Measurements from ENCODE around the gene CCER1. TPM values are rescaled to one million over a fixed set of nuclear protein-coding genes. Genes with fewer than 3 reads are reported as not detected.

Gene CCER1
- total and polyA plus RNA-seq, 2 donors (not counting 1 experiment from before 2014, with no cell fraction given) = not detected

GRCh38 chr12:90991952-90992465 is 37.0 kb upstream of the CCER1 start:
- no peak overlapping the region for H3K9ac ChIP-seq (ENCODE audit: insufficient read depth, low read length)
- no peak overlapping the region for H3K27ac ChIP-seq (ENCODE audit: insufficient read depth, low read length)
- no peaks in the 10 kb centered on the region for H3K79me2 ChIP-seq (ENCODE audit: control insufficient read depth, insufficient read depth, low read length)
- H3K36me3 ChIP-seq (ENCODE audit: control insufficient read depth, insufficient read depth, low read length) = no peaks in the 10 kb centered on the region
- H3K4me1 ChIP-seq (ENCODE audit: control insufficient read depth, extremely low read depth, insufficient read depth, low read length) = no peaks in the 10 kb centered on the region
- H3K9me3 ChIP-seq (ENCODE audit: control insufficient read depth, insufficient read depth, low read depth, low read length) = no peaks in the 10 kb centered on the region
- H3K27me3 ChIP-seq (ENCODE audit: control insufficient read depth, insufficient read depth, low read length) = no peaks in the 10 kb centered on the region
- H3K4me3 ChIP-seq (replicated peaks in 1 of 4; ENCODE audit: control extremely low read depth in 1 of 4, insufficient read depth in 1 of 4, low read depth in 3 of 4, low read length in 4 of 4) = no peak overlapping the region
- no peak overlapping the region for H3K4me2 ChIP-seq (ENCODE audit: extremely low read depth, insufficient read depth, low read length)
- no peaks in the 10 kb centered on the region for H4K20me1 ChIP-seq (ENCODE audit: control insufficient read depth, extremely low read depth, insufficient read depth, low read length)
- DNase-seq (ENCODE audit: low read depth in 2 of 2) = no peak
- TF ChIP-seq CTCF (conservative IDR thresholded peaks at IDR 0.05 in 1 of 2, IDR thresholded peaks at IDR 0.05 in 1 of 2; ENCODE audit: low read depth in 1 of 2, low read length in 2 of 2) = no peak
- TF ChIP-seq EZH2 (IDR thresholded peaks at IDR 0.05; ENCODE audit: low read length, missing control alignments) = no peak
- no peak overlapping the region for H2AFZ ChIP-seq (ENCODE audit: low read length)

GRCh38 chr12:90990611-90991010 is 35.6 kb upstream of the CCER1 start:
- H3K9me3 ChIP-seq (ENCODE audit: control insufficient read depth, insufficient read depth, low read depth, low read length) = no peaks in the 10 kb centered on the region
- H3K4me1 ChIP-seq (ENCODE audit: control insufficient read depth, extremely low read depth, insufficient read depth, low read length) = no peaks in the 10 kb centered on the region
- no peak for DNase-seq (ENCODE audit: low read depth in 2 of 2)
- H3K4me3 ChIP-seq (replicated peaks in 1 of 4; ENCODE audit: control extremely low read depth in 1 of 4, insufficient read depth in 1 of 4, low read depth in 3 of 4, low read length in 4 of 4) = no peak overlapping the region
- H2AFZ ChIP-seq (ENCODE audit: low read length) = no peak overlapping the region
- H3K79me2 ChIP-seq (ENCODE audit: control insufficient read depth, insufficient read depth, low read length) = no peaks in the 10 kb centered on the region
- TF ChIP-seq EZH2 (IDR thresholded peaks at IDR 0.05; ENCODE audit: low read length, missing control alignments) (no peak), CTCF (conservative IDR thresholded peaks at IDR 0.05 in 1 of 2, IDR thresholded peaks at IDR 0.05 in 1 of 2; ENCODE audit: low read depth in 1 of 2, low read length in 2 of 2) (no peak)
- H4K20me1 ChIP-seq (ENCODE audit: control insufficient read depth, extremely low read depth, insufficient read depth, low read length) = no peaks in the 10 kb centered on the region
- no peak overlapping the region for H3K27ac ChIP-seq (ENCODE audit: insufficient read depth, low read length)
- no peak overlapping the region for H3K9ac ChIP-seq (ENCODE audit: insufficient read depth, low read length)
- no peaks in the 10 kb centered on the region for H3K27me3 ChIP-seq (ENCODE audit: control insufficient read depth, insufficient read depth, low read length)
- no peak overlapping the region for H3K4me2 ChIP-seq (ENCODE audit: extremely low read depth, insufficient read depth, low read length)
- no peaks in the 10 kb centered on the region for H3K36me3 ChIP-seq (ENCODE audit: control insufficient read depth, insufficient read depth, low read length)

GRCh38 chr12:90989686-90990111 is 34.7 kb upstream of the CCER1 start:
- Histone ChIP-seq H3K36me3 (ENCODE audit: control insufficient read depth, insufficient read depth, low read length) (no peaks in the 10 kb centered on the region), H3K9me3 (ENCODE audit: control insufficient read depth, insufficient read depth, low read depth, low read length) (no peaks in the 10 kb centered on the region), H3K27ac (ENCODE audit: insufficient read depth, low read length) (no peak overlapping the region), H3K4me1 (ENCODE audit: control insufficient read depth, extremely low read depth, insufficient read depth, low read length) (no peaks in the 10 kb centered on the region), H3K4me3 (replicated peaks in 1 of 4; ENCODE audit: control extremely low read depth in 1 of 4, insufficient read depth in 1 of 4, low read depth in 3 of 4, low read length in 4 of 4) (no peak overlapping the region), H3K9ac (ENCODE audit: insufficient read depth, low read length) (no peak overlapping the region), H2AFZ (ENCODE audit: low read length) (no peak overlapping the region), H3K27me3 (ENCODE audit: control insufficient read depth, insufficient read depth, low read length) (no peaks in the 10 kb centered on the region), H3K79me2 (ENCODE audit: control insufficient read depth, insufficient read depth, low read length) (no peaks in the 10 kb centered on the region), H4K20me1 (ENCODE audit: control insufficient read depth, extremely low read depth, insufficient read depth, low read length) (no peaks in the 10 kb centered on the region), H3K4me2 (ENCODE audit: extremely low read depth, insufficient read depth, low read length) (no peak overlapping the region)
- no peak for TF ChIP-seq EZH2 (IDR thresholded peaks at IDR 0.05; ENCODE audit: low read length, missing control alignments)
- TF ChIP-seq CTCF (conservative IDR thresholded peaks at IDR 0.05 in 1 of 2, IDR thresholded peaks at IDR 0.05 in 1 of 2; ENCODE audit: low read depth in 1 of 2, low read length in 2 of 2) = no peak
- no peak for DNase-seq (ENCODE audit: low read depth in 2 of 2)

Data from fibroblast of lung (primary cell).